Vagina (tissue), 2 donors: ENCODE results near the gene MXD3.

Source experiments
- CTCF ChIP-seq, 3 experiments: fragments of 450-650 bp in 2 of 3; fragments of 200-600 bp in 1 of 3; sonication (generic) in 1 of 3; IDR thresholded peaks; one replicate each; pipeline ENCODE4 v1.5.1; 2017 to 2019; ENCODE audit warnings: antibody characterized with exemption in 3 of 3, mild to moderate bottlenecking in 2 of 3, moderate library complexity in 2 of 3
- POLR2A ChIP-seq, 2 donors: fragments of 450-650 bp; IDR thresholded peaks; one replicate each; pipeline ENCODE4 v1.6.1; 2017; ENCODE audit warnings: antibody characterized with exemption in 2 of 2, mild to moderate bottlenecking in 2 of 2, moderate library complexity in 2 of 2

- TF ChIP-seq CTCF (IDR thresholded peaks at IDR 0.05) (no peak), POLR2A (IDR thresholded peaks at IDR 0.05) (no peak)
Measured at GRCh38 chr5:177332031-177332895, 20.6 kb upstream of the MXD3 start.
